HG03066 (cell line): ENCODE results near the gene PIK3CA.

Experiments
- ATAC-seq: cut with Tn5 transposase; IDR thresholded peaks from one replicate; pipeline ENCODE4 v1.9.1; 2021; ENCODE audit warnings: low read depth; ENCODE audit not compliant: unreplicated experiment

Gene PIK3CA

DNA sequence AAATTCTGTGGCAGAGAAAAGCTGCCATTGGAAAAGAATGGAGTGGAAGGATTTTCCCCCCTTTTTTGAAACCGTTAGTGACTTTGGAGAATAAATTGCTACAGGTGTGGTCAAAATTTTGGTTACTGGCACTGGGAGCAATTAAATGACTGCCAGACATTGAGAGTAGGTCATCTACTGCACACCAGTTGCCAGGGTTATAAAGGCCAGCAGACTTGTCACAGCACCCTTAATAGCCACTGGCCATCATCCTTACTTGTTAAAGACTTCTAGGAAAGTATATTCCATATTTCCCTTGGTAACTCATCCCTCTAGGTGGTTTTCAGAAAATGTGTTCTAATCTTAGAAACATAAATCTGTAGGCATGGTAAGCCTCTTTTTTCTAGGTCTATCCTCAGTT, 8.0 kb downstream of the PIK3CA start:
- ATAC-seq, result no peak

DNA sequence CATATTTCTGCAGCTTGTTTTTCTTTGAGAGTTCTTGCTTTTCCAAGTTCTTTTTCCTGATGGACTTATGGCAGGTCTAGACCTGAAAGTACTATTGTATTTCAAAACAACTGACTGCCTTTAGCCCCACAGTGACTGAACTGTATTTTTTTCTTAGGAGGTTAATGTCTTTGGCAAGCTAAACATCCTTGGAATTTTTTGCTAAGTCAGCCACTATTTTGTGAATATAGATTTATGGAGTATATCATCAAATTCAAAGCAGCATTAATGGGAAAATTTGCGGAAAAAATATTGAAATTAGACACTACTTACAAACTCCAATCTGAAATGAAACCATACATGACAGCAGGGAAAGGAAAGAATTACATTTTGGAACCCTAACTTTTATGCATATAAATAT, 8.6 kb downstream of the PIK3CA start:
- ATAC-seq, result no peak

GRCh38 chr3:179158336-179159039, 10.3 kb downstream of the PIK3CA start:
- peak; percentile 90 for ATAC-seq

GRCh38 chr3:179163503-179163902, 15.3 kb downstream of the PIK3CA start:
- no peak for ATAC-seq

GRCh38 chr3:179164857-179165256, 16.7 kb downstream of the PIK3CA start:
- ATAC-seq, result no peak

- no peak for ATAC-seq
Observed at GRCh38 chr3:179166561-179167201, 18.5 kb downstream of the PIK3CA start.

- ATAC-seq, result no peak
Observed at GRCh38 chr3:179168918-179169317, 20.8 kb downstream of the PIK3CA start.

DNA sequence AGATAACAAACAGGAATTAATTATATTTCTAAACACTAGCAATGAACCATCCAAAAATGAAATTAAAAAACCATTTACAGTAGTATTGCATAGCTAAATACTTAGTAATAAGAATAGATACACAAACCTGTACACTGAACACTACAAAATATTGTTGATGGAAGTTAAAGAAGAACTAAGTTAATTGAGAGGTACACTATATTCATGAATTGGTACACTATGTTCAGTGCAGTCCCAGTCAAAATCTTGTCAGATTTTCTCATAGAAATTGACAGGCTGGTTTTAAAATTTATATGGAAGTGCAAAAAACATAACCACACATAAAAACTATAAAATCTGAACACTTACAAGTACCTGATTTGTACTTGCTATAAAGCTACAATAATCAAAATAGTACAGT, 24.4 kb downstream of the PIK3CA start:
- no peak for ATAC-seq

- peak; percentile 66 for ATAC-seq
Observed at GRCh38 chr3:179174316-179174715, 26.2 kb downstream of the PIK3CA start.

DNA sequence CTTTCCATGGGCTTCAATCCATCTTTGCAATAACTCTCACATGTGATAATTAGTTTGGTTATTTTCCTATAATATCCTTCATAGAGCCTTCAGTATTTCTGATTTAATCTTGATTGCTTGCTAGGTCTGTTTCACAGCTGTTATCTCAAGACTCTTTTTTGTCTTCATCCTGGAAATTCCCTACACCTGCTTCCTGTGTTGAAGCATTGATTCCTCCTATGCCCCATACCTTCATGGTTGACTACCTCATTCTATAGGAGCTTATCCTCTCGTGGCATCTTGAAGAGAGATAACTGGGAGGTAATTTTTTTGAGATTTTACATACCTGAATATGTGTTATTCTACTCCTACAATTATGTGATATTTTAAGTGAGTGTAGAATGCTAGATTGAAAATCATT, 26.7 kb downstream of the PIK3CA start:
- ATAC-seq, result no peak

GRCh38 chr3:179175358-179175757, 27.2 kb downstream of the PIK3CA start:
- ATAC-seq, result no peak

- no peak for ATAC-seq
Observed at GRCh38 chr3:179177611-179178010, 29.5 kb downstream of the PIK3CA start.

DNA sequence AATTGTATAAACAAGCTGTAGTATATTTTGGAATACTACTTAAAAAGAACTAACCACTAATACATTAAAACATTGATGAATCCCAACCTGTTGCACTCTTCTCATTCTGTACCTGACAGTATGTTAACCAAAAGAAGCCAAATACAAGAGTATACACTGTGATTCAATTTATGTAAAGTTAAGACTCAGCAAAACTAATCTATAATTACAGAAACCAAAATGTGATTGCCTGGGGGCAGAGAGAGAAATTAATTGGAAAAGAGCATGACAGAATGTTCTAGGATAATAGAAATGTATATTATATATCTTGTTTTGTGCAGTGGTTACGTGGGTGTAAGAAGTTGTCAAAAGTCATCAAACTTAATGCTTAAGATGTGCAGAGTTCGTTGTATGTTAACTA, 31.1 kb downstream of the PIK3CA start:
- no peak for ATAC-seq

GRCh38 chr3:179179979-179180759, 32.0 kb downstream of the PIK3CA start:
- ATAC-seq, result no peak

GRCh38 chr3:179181021-179181472, 32.9 kb downstream of the PIK3CA start:
- ATAC-seq, result peak; percentile 53

- ATAC-seq, result no peak
Observed at GRCh38 chr3:179181993-179182551, 33.9 kb downstream of the PIK3CA start.

DNA sequence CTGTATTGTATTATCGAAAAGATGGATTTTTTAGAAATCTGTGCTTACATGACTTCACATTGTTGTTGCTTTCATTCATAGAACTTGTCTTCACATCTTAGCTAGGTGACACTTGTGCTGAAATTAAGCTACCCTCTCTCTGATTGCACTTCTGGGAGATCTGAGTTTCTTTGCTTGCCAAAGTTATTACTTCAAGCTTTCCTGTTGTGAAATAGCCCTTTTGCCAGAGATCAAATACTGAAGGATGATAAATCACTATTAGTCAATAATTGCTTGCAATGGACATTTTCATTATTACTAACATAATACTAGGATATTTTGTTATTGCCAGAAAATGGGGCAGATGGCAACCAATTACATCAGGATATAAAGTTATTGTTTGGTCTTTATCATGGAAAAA, 34.7 kb downstream of the PIK3CA start:
- ATAC-seq, result no peak

DNA sequence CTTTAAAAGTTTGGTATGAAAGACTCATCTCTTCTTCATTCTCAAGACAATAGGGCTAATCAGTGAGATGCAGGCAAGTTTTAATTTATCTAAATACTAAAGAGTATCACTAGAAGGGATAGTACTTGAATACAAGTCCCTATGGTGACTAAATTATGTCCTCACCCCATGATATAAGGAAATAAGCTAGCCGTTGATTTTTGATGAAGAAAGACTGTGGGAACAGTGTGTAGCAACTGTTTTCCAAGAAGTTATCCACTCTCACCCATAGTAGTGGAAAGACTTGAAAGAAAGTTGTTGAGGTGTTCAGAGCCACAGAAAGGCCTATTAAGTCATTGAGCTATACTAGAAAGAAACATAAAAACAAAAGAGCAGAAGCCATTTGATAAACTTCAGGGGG, 36.7 kb downstream of the PIK3CA start:
- no peak for ATAC-seq

DNA sequence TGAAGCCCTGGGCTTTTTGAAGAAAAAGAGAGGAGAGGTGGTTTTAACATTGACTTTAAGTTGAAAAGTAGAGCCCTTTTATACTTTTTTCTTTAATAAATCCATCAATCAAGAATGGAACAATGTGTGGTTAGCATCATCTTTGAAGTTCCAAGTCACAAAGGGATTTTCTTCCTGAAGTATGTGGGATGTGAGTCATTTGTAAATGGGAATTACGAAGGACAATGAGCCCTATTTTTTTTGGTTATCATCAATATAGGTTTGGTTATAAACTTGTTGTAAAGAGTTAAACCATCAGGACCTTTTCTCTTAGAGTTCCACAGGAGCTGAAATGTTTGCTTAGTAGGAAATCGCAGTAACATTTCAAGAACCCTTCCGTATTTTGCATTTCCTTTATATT, 38.3 kb downstream of the PIK3CA start:
- no peak for ATAC-seq

GRCh38 chr3:179189759-179190158, 41.6 kb downstream of the PIK3CA start:
- ATAC-seq, result no peak

DNA sequence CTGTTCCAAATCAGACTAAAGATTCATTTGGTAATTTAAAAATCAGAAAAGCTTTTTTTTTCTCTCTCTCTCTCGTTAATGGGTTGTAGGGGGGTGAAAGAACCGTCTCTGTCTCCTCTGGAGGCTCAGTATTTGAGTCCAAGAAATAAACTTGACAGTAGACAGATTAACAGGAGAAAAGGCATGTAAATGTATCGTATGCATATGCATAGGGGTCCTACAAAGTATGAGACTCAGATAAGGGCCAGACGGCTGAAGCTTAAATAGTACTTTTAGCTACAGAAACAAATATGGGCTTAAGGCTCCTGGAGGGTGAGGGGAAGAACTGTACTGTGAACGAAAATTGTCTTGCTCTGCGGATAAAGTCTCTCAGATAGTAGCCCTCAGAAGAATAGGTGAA, 42.4 kb downstream of the PIK3CA start:
- no peak for ATAC-seq
